Prostate gland (tissue), 2 donors: ENCODE data around the gene EWSR1. TPM values are rescaled to one million over a fixed set of nuclear protein-coding genes. Genes with fewer than 3 reads are reported as not detected.

Experiments
- DNase-seq: peaks from one replicate; pipeline ENCODE4 v3.0.0-alpha.2; 2019; ENCODE audit warnings: low spot score
- H3K27ac ChIP-seq, 2 donors: fragments of 200-600 bp; sonication (generic); 2 replicates each; pipeline ENCODE4 v1.5.1; 2017 to 2019
- H3K27me3 ChIP-seq: fragments of 200-600 bp; sonication (generic); replicated peaks from 2 replicates; pipeline ENCODE4 v1.5.1; 2019; ENCODE audit not compliant: insufficient read depth
- H3K36me3 ChIP-seq, 2 donors: fragments of 200-600 bp; sonication (generic); 1 replicate in 1 of 2; 2 replicates in 1 of 2; pipeline versions ENCODE4 v1.5.1 to v1.8.1; 2017 to 2019
- H3K4me1 ChIP-seq: fragments of 200-600 bp; sonication (generic); replicated peaks from 2 replicates; pipeline ENCODE4 v1.5.1; 2019
- H3K4me3 ChIP-seq, 2 donors: fragments of 200-600 bp; sonication (generic); 2 replicates each; pipeline ENCODE4 v1.5.1; 2017 to 2019
- H3K9me3 ChIP-seq: fragments of 200-600 bp; sonication (generic); 2 replicates; pipeline ENCODE4 v1.5.1; 2017
- CTCF ChIP-seq, 4 experiments: fragments of 200-600 bp in 2 of 4; fragments of 450-650 bp in 2 of 4; sonication (generic) in 2 of 4; IDR thresholded peaks; 1 replicate in 3 of 4; 2 replicates in 1 of 4; pipeline ENCODE4 v1.5.1; 2016 to 2019; ENCODE audit warnings: antibody characterized with exemption in 4 of 4, mild to moderate bottlenecking in 2 of 4, moderate library complexity in 2 of 4
- POLR2A ChIP-seq: fragments of 450-650 bp; IDR thresholded peaks from one replicate; pipeline ENCODE4 v1.6.1; 2016; ENCODE audit warnings: antibody characterized with exemption, mild to moderate bottlenecking
- POLR2AphosphoS5 ChIP-seq: sonication (generic); formaldehyde crosslinking; IDR thresholded peaks from one replicate; pipeline ENCODE4 v1.6.1; 2017; ENCODE audit warnings: antibody characterized with exemption
- WGBS: methylation state at CpG from one replicate; pipeline ENCODE4 v1.1.5; 2018; 5-methylcytosine and 5-hydroxymethylcytosine counted together
- intact Hi-C: fragments of 100-400 bp; cut with DNase I; formaldehyde crosslinking; loops from one replicate; pipeline ENCODE4 v1.14.2; 2022
- total RNA-seq, 2 donors: library from RNA; depleted of rRNA; stranded (reverse); fragments of >200 nt; gene quantifications; one replicate each; pipeline ENCODE4 v1.1.0, GENCODE V29; 2016

Gene EWSR1
- total RNA-seq, 2 donors from 2014 or later = 181 to 213 TPM

- Histone ChIP-seq H3K27ac (peak overlapping the region in 1 of 2 donors; percentile 5), H3K27me3 (no peaks in the 10 kb centered on the region), H3K4me3 (no peak overlapping the region), H3K4me1 (peaks cover 5% of the 10 kb centered on the region), H3K9me3 (no peaks in the 10 kb centered on the region), H3K36me3 (peaks cover 16 to 18% of the 10 kb centered on the region in 2 donors)
- no peak for TF ChIP-seq POLR2A
- no peak for DNase-seq
- WGBS = 84% methylated on average over 17 of the region's 17 CpGs
- intact Hi-C loops = no loop called here
These were observed 33.8 kb downstream of the EWSR1 start for GRCh38 chr22:29301716-29302401.

GRCh38 chr22:29302402-29302680 is 34.3 kb downstream of the EWSR1 start:
- 34% methylated on average over 2 of the region's 2 CpGs for WGBS
- intact Hi-C loops = no loop called here
- peaks cover 13 to 16% of the 10 kb centered on the region in 2 donors for H3K36me3 ChIP-seq
- H3K27me3 ChIP-seq = no peaks in the 10 kb centered on the region
- peak overlapping the region in 1 of 2 donors; percentile 5 for H3K27ac ChIP-seq
- H3K4me3 ChIP-seq = no peak overlapping the region
- DNase-seq = no peak
- H3K9me3 ChIP-seq = no peaks in the 10 kb centered on the region
- TF ChIP-seq POLR2AphosphoS5 (no peak), POLR2A (no peak), CTCF (IDR thresholded peaks at IDR 0.05) (no peak)
- H3K4me1 ChIP-seq = peaks cover 3% of the 10 kb centered on the region

GRCh38 chr22:29302681-29303465 is 34.8 kb downstream of the EWSR1 start:
- Histone ChIP-seq H3K4me1 (peaks cover 8% of the 10 kb centered on the region), H3K4me3 (no peak overlapping the region), H3K36me3 (peaks cover 13 to 16% of the 10 kb centered on the region in 2 donors), H3K27me3 (no peaks in the 10 kb centered on the region), H3K9me3 (no peaks in the 10 kb centered on the region), H3K27ac (peak overlapping the region in 1 of 2 donors; percentile 5)
- DNase-seq = no peak
- TF ChIP-seq CTCF (IDR thresholded peaks at IDR 0.05) = no peak
- TF ChIP-seq POLR2A = no peak
- no peak for TF ChIP-seq POLR2AphosphoS5
- WGBS = 46% methylated on average over 12 of the region's 13 CpGs
- intact Hi-C loops = no loop called here

- no peaks in the 10 kb centered on the region for H3K9me3 ChIP-seq
- no peak overlapping the region for H3K27ac ChIP-seq
- no peak for DNase-seq
- TF ChIP-seq POLR2A (no peak), CTCF (IDR thresholded peaks at IDR 0.05) (no peak), POLR2AphosphoS5 (no peak)
- no peaks in the 10 kb centered on the region for H3K36me3 ChIP-seq
- intact Hi-C loops = loop anchor here (1.0 to 2.0 kb wide), 2 partner anchors 53 to 82 kb away; partner anchors contain the start of gene AP1B1
- H3K27me3 ChIP-seq = no peaks in the 10 kb centered on the region
- WGBS = 43% methylated on average over 7 of the region's 7 CpGs
- H3K4me3 ChIP-seq = peak overlapping the region in 1 of 2 donors; percentile 59
- peaks cover 24% of the 10 kb centered on the region for H3K4me1 ChIP-seq
These were observed 37.7 kb downstream of the EWSR1 start for GRCh38 chr22:29305836-29306174.

DNA sequence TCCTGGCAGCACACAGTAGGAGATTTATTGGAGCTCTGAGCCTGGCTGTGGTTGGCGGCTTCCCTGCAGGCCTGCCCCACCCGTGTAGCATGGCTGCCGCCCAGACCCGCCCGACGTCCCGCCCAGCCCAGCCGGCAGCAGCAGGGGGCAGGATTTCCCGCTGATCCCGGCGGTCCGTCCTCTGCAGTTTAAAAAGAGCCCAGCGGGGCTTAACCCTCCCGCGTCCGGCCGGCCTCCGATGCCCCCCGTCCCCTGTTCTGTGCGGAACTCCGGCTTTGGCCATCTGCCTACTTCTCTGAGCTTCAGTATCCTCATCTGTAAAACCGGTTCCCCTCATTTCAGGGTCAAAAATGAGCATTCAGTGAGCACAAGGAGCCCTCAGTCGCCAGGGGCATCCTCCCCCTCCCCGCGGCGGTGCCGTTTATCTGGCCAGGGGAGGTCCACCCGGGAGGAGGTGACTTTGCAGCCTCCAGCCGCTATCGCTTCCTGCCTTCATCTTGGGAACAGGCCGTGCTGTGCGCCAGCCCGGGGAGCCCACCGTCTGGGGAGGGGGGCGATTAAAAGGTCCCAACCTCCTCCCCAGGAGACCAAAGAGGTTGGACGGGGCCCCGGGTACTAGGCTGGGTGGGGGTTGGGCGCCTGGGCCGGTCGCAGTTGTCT is 38.2 kb downstream of the EWSR1 start, which contains the start of gene GAS2L1:
Gene GAS2L1, plus strand, starts transcription at position 476 of the 660 bp plus-strand sequence. CDS start 1,456 bp downstream, outside the sequence.
- H3K4me1 ChIP-seq = peaks cover 27% of the 10 kb centered on the region
- intact Hi-C loops = loop anchor here (1.0 to 2.0 kb wide), 2 partner anchors 52 to 82 kb away; partner anchors contain the start of gene AP1B1

More for the DNA sequence above, 38.2 kb downstream of the EWSR1 start, which contains the start of gene GAS2L1:
- Histone ChIP-seq H3K27ac (peak within 1 kb of the TSS; percentile 56 to 89), H3K4me3 (peak within 1 kb of the TSS; percentile 59 to 97), H3K27me3 (no peaks in the 10 kb centered on the region), H3K9me3 (no peaks in the 10 kb centered on the region), H3K36me3 (no peaks in the 10 kb centered on the region)
- peak; percentile 57 to 88 (median 81) for TF ChIP-seq CTCF (IDR thresholded peaks at IDR 0.05)
- peak; percentile 63 for TF ChIP-seq POLR2AphosphoS5
- no peak for TF ChIP-seq POLR2A
- peak; percentile 83 for DNase-seq
- WGBS = under 1% methylated on average over 40 of the region's 40 CpGs
